Measurements from ENCODE around the gene TMEM201. TPM values are rescaled to one million over a fixed set of nuclear protein-coding genes. Genes with fewer than 3 reads are reported as not detected.

TMEM201 gene
- total RNA-seq, 2 experiments from 2014 or later = 7.5 to 21.9 TPM

- H3K4me3 ChIP-seq (ENCODE audit: low read depth, low read length, poor library complexity, severe bottlenecking) = no peak overlapping the region
- H3K79me2 ChIP-seq (ENCODE audit: insufficient read depth, low read depth, low read length) = peaks cover 6% of the 10 kb centered on the region; the same call in 1 of the 2 replicates
- H3K4me1 ChIP-seq (ENCODE audit: insufficient read depth, low read length, poor library complexity, severe bottlenecking) = peaks cover 41% of the 10 kb centered on the region
- no peaks in the 10 kb centered on the region for H3K9me2 ChIP-seq (ENCODE audit: insufficient read depth, low read length)
- no peak for TF ChIP-seq EZH2phosphoT487 (IDR thresholded peaks at IDR 0.05; ENCODE audit: borderline replicate concordance, low read depth, low read length)
- TF ChIP-seq, protein P1, sequence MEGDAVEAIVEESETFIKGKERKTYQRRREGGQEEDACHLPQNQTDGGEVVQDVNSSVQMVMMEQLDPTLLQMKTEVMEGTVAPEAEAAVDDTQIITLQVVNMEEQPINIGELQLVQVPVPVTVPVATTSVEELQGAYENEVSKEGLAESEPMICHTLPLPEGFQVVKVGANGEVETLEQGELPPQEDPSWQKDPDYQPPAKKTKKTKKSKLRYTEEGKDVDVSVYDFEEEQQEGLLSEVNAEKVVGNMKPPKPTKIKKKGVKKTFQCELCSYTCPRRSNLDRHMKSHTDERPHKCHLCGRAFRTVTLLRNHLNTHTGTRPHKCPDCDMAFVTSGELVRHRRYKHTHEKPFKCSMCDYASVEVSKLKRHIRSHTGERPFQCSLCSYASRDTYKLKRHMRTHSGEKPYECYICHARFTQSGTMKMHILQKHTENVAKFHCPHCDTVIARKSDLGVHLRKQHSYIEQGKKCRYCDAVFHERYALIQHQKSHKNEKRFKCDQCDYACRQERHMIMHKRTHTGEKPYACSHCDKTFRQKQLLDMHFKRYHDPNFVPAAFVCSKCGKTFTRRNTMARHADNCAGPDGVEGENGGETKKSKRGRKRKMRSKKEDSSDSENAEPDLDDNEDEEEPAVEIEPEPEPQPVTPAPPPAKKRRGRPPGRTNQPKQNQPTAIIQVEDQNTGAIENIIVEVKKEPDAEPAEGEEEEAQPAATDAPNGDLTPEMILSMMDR (conservative IDR thresholded peaks at IDR 0.05; ENCODE audit: low read length) = no peak
- intact Hi-C loops (cut with micrococcal nuclease; ENCODE audit: unreplicated experiment) = no loop called here
- H3K27ac ChIP-seq (ENCODE audit: low read depth, low read length, poor library complexity, severe bottlenecking) = no peak overlapping the region
- POLR2A ChIA-PET = interaction anchor here (0.6 kb wide), 1 partner anchor 514 kb away, joined by 3 read pairs; no protein-coding TSS in a partner anchor
- CTCF ChIA-PET (ENCODE audit: unreplicated experiment) = no interaction called here
- no peak overlapping the region for H2AFZ ChIP-seq (ENCODE audit: low read length)
- H3K4me2 ChIP-seq (ENCODE audit: low read length) = no peak overlapping the region
- peaks cover 16% of the 10 kb centered on the region for H4K20me1 ChIP-seq (ENCODE audit: insufficient read depth, low read length)
- H3K36me3 ChIP-seq (ENCODE audit: insufficient read depth, low read length) = peaks cover 16% of the 10 kb centered on the region; the same call in 1 of the 2 replicates
- no TSS peak for BruUV-seq (replicated peaks)
- no peak for DNase-seq (ENCODE audit: low spot score)
- no peaks in the 10 kb centered on the region for H3K9me3 ChIP-seq (ENCODE audit: low read length)
These were observed 5.9 kb downstream of the TMEM201 start for GRCh38 chr1:9594471-9595155.

- no TSS peak for BruUV-seq (replicated peaks)
- peaks cover 33% of the 10 kb centered on the region for H3K4me1 ChIP-seq (ENCODE audit: insufficient read depth, low read length, poor library complexity, severe bottlenecking)
These were observed 6.7 kb downstream of the TMEM201 start for GRCh38 chr1:9595156-9595967.

More at GRCh38 chr1:9595156-9595967, 6.7 kb downstream of the TMEM201 start:
- no peak overlapping the region for H3K4me2 ChIP-seq (ENCODE audit: low read length)
- H3K9me3 ChIP-seq (ENCODE audit: low read length) = no peaks in the 10 kb centered on the region
- intact Hi-C loops (cut with micrococcal nuclease; ENCODE audit: unreplicated experiment) = no loop called here
- CTCF ChIA-PET (ENCODE audit: unreplicated experiment) = no interaction called here
- DNase-seq (ENCODE audit: low spot score) = no peak
- peaks cover 23% of the 10 kb centered on the region; the same call in 1 of the 2 replicates for H3K36me3 ChIP-seq (ENCODE audit: insufficient read depth, low read length)
- H3K9me2 ChIP-seq (ENCODE audit: insufficient read depth, low read length) = no peaks in the 10 kb centered on the region
- H3K79me2 ChIP-seq (ENCODE audit: insufficient read depth, low read depth, low read length) = no peaks in the 10 kb centered on the region; the same call in 1 of the 2 replicates
- H2AFZ ChIP-seq (ENCODE audit: low read length) = no peak overlapping the region
- TF ChIP-seq, protein P1 (conservative IDR thresholded peaks at IDR 0.05; ENCODE audit: low read length) = no peak
- TF ChIP-seq EZH2phosphoT487 (IDR thresholded peaks at IDR 0.05; ENCODE audit: borderline replicate concordance, low read depth, low read length) = no peak
- H4K20me1 ChIP-seq (ENCODE audit: insufficient read depth, low read length) = peaks cover 8% of the 10 kb centered on the region; the same call in 1 of the 2 replicates
- H3K4me3 ChIP-seq (ENCODE audit: low read depth, low read length, poor library complexity, severe bottlenecking) = no peak overlapping the region
- POLR2A ChIA-PET = no interaction called here
- no peak overlapping the region for H3K27ac ChIP-seq (ENCODE audit: low read depth, low read length, poor library complexity, severe bottlenecking)

Measured in OCI-LY7 (cell line).